ENCODE results near the gene CHD1.

The CHD1 gene

DNA sequence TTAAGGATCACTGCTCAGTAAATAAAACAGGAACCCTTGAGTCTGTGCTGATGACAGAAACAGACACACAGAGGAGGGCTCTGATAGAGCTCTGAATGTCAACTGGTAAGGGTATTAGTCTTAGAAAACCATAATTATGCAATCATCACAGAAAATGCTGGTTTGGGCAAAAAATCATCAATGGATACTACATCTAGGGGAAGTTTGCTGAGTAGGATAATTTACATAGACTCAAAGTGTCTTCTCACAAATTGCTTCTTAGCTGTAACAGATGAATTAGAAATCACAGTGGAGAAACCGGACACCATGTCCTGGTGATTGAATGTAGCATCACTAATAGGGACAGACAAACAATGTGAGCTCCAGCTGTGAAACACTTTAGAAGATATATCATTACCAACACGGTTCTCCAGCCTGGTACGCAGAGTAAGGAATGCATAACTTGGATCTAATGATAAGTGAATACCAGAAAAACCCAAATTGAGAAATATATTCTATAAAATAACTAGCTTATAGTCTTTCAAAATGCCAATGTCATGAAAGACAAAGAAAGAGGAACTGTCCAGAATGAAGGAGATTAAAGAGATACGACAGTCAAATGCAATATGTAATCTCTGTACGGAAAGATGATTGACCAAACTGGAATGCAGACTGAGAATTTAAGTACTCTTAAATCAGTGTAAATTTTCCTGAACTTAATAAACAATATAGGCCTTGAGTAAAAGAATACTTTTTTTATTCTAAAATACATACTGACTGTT lies 17.3 kb downstream of the CHD1 start:
- Histone ChIP-seq H3K27ac (ENCODE audit: poor library complexity, severe bottlenecking) (no peak overlapping the region), H3K4me1 (ENCODE audit: insufficient read depth, poor library complexity, severe bottlenecking) (peaks cover 13% of the 10 kb centered on the region), H3K27me3 (ENCODE audit: insufficient read depth, poor library complexity, severe bottlenecking) (no peaks in the 10 kb centered on the region), H3K36me3 (ENCODE audit: low read depth) (peaks cover 64% of the 10 kb centered on the region), H3K4me3 (ENCODE audit: severe bottlenecking) (no peak overlapping the region), H3K9me3 (ENCODE audit: severe bottlenecking) (no peaks in the 10 kb centered on the region)
- no peak for DNase-seq (ENCODE audit: low spot score)
- TF ChIP-seq CTCF (IDR thresholded peaks at IDR 0.05; ENCODE audit: poor library complexity, severe bottlenecking), result no peak
- ATAC-seq (ENCODE audit: low read depth), result no peak

DNA sequence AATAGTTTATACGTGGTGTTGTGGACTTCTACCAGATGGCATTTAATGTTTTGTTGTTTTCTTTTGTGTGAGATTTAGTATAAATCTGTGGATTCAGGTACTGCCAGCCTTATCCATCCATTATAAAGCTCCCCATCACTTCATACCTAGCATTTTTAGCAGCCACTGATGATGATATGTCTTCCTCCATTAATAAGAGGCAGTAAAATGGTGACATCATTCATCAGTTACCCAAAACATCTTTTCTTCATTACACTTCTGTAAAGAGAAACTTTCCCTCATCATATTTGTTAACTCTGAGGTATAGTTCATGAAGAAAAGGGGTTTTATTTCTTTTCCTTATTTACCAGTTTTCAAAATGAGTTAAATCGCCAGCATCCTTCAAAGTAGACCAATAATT lies 19.4 kb downstream of the CHD1 start:
- no peak overlapping the region for H3K4me3 ChIP-seq (ENCODE audit: severe bottlenecking)
- H3K36me3 ChIP-seq (ENCODE audit: low read depth), result peaks cover 64% of the 10 kb centered on the region
- H3K4me1 ChIP-seq (ENCODE audit: insufficient read depth, poor library complexity, severe bottlenecking), result peaks cover 25% of the 10 kb centered on the region
- no peaks in the 10 kb centered on the region for H3K9me3 ChIP-seq (ENCODE audit: severe bottlenecking)
- no peak for TF ChIP-seq CTCF (IDR thresholded peaks at IDR 0.05; ENCODE audit: poor library complexity, severe bottlenecking)
- DNase-seq (ENCODE audit: low spot score) (no peak), ATAC-seq (ENCODE audit: low read depth) (no peak)
- H3K27me3 ChIP-seq (ENCODE audit: insufficient read depth, poor library complexity, severe bottlenecking), result no peaks in the 10 kb centered on the region
- no peak overlapping the region for H3K27ac ChIP-seq (ENCODE audit: poor library complexity, severe bottlenecking)

- Histone ChIP-seq H3K27me3 (ENCODE audit: insufficient read depth, poor library complexity, severe bottlenecking) (no peaks in the 10 kb centered on the region), H3K9me3 (ENCODE audit: severe bottlenecking) (no peaks in the 10 kb centered on the region), H3K4me1 (ENCODE audit: insufficient read depth, poor library complexity, severe bottlenecking) (peaks cover 29% of the 10 kb centered on the region), H3K4me3 (ENCODE audit: severe bottlenecking) (no peak overlapping the region), H3K36me3 (ENCODE audit: low read depth) (peaks cover 66% of the 10 kb centered on the region), H3K27ac (ENCODE audit: poor library complexity, severe bottlenecking) (peak overlapping the region; percentile 25)
- TF ChIP-seq CTCF (IDR thresholded peaks at IDR 0.05; ENCODE audit: poor library complexity, severe bottlenecking), result no peak
- no peak for ATAC-seq (ENCODE audit: low read depth)
- DNase-seq (ENCODE audit: low spot score), result no peak
Observed at GRCh38 chr5:98907951-98908350, 20.9 kb downstream of the CHD1 start.

DNA sequence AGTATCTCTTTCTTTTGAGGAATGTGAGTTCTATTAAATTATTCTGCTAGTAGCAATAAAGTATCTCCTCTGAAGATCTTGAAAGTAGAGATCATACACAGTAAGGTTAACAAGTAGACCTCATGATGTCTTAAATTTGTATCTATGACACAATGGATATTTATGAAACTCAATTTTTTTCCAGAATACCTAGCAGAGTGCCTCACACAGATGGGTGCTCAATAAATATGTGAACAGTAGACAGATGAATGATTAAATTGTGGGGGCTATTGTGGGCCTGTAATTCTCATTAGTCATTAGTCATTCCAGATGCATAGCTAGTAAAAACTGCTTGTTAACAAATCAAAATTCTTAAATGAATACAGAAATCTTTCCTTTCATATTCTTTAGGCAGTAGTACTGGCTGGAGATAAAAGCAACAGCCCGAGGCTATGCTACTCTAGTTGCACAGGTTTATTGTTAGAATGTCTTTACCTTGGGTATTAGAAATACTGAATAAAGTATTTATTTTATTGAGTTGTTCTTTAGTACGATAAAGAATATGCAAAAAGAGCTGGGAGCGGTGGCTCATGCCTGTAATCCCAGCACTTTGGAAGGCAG lies 22.0 kb downstream of the CHD1 start:
- TF ChIP-seq CTCF (IDR thresholded peaks at IDR 0.05; ENCODE audit: poor library complexity, severe bottlenecking), result no peak
- H3K4me3 ChIP-seq (ENCODE audit: severe bottlenecking), result no peak overlapping the region
- ATAC-seq (ENCODE audit: low read depth) (peak; percentile 67), DNase-seq (ENCODE audit: low spot score) (no peak)
- H3K27ac ChIP-seq (ENCODE audit: poor library complexity, severe bottlenecking), result peak overlapping the region; percentile 25
- peaks cover 66% of the 10 kb centered on the region for H3K36me3 ChIP-seq (ENCODE audit: low read depth)
- H3K4me1 ChIP-seq (ENCODE audit: insufficient read depth, poor library complexity, severe bottlenecking), result peaks cover 30% of the 10 kb centered on the region
- no peaks in the 10 kb centered on the region for H3K9me3 ChIP-seq (ENCODE audit: severe bottlenecking)
- no peaks in the 10 kb centered on the region for H3K27me3 ChIP-seq (ENCODE audit: insufficient read depth, poor library complexity, severe bottlenecking)
